Measurements from ENCODE around the gene STAB1. TPM values are rescaled to one million over a fixed set of nuclear protein-coding genes. Genes with fewer than 3 reads are reported as not detected.

The STAB1 gene
- total RNA-seq, 2 experiments from 2014 or later = 0.08 to 0.10 TPM

DNA sequence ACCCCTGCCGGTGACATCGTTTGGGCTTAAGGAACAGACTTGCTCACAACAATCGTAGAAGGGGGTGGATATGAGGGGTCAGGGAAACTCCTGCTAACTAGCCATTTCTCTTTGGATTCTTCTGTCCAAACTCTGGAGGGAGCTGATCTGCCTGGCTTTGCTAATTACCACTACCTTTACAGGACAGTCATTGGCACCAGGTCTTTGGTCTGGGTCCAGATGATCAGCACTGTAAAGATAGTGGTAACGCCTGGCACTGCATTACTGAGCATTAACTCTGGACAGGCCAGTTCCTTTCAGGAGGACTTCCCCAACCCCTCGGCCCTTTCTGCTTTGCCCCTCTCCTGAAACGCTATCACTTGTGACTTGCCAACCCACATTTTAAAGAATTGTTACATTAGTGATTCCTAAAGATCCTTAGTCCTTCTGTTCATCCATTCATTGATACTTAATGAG, 42.1 kb downstream of the STAB1 start:
- peak overlapping the region; percentile 99 for H3K27ac Mint-ChIP-seq
- peaks cover 40% of the 10 kb centered on the region for H3K4me1 Mint-ChIP-seq
- no peak for DNase-seq
- H3K4me3 Mint-ChIP-seq = peak overlapping the region; percentile 99
- peaks cover 3% of the 10 kb centered on the region for H3K27me3 Mint-ChIP-seq
- H3K9me3 Mint-ChIP-seq = no peaks in the 10 kb centered on the region
- H3K36me3 Mint-ChIP-seq = peaks cover 33% of the 10 kb centered on the region

DNA sequence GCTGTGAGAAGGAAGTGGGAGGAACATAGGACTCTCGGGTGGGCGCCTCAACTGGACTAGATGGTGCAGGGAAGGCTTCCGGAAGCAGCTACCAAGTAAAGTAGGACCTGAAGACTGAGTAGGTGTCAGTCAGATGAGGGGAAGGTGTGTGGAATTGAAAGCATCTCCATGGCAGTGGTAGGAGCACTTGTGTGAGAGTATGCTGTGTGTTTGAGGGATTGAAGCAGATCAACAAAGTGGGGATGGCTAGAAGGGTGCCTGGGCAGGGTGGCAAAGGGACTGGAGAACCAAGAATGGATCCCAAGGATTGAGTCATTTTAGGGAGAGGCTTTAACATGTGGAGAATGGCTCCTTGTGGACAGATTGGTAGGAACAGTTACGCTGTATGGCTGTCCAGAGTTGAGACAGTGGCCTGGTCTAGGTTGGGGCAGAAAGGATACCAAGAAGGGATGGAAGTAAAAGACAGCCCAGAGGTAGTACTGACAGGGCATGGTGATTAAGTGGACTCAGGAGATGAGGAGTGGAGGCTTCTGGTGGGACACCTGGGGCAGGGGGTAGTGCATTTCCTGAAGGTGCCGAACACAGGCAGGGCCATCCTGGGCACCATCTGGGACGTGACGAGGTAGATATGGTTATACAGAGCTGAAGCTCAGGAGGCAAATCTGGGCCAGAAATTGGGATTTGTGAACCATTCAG, 42.7 kb downstream of the STAB1 start:
- peaks cover 3% of the 10 kb centered on the region for H3K27me3 Mint-ChIP-seq
- H3K36me3 Mint-ChIP-seq = peaks cover 33% of the 10 kb centered on the region
- H3K27ac Mint-ChIP-seq = peak overlapping the region; percentile 39
- no peaks in the 10 kb centered on the region for H3K9me3 Mint-ChIP-seq
- peak overlapping the region; percentile 99 for H3K4me3 Mint-ChIP-seq
- H3K4me1 Mint-ChIP-seq = peaks cover 36% of the 10 kb centered on the region
- DNase-seq = no peak

- H3K27me3 Mint-ChIP-seq = peaks cover 3% of the 10 kb centered on the region
- peaks cover 36% of the 10 kb centered on the region for H3K4me1 Mint-ChIP-seq
- DNase-seq = no peak
- peak overlapping the region; percentile 58 for H3K4me3 Mint-ChIP-seq
- no peaks in the 10 kb centered on the region for H3K9me3 Mint-ChIP-seq
- peak overlapping the region; percentile 49 for H3K27ac Mint-ChIP-seq
- H3K36me3 Mint-ChIP-seq = peaks cover 33% of the 10 kb centered on the region
These were observed 44.0 kb downstream of the STAB1 start for GRCh38 chr3:52539010-52539653.

DNA sequence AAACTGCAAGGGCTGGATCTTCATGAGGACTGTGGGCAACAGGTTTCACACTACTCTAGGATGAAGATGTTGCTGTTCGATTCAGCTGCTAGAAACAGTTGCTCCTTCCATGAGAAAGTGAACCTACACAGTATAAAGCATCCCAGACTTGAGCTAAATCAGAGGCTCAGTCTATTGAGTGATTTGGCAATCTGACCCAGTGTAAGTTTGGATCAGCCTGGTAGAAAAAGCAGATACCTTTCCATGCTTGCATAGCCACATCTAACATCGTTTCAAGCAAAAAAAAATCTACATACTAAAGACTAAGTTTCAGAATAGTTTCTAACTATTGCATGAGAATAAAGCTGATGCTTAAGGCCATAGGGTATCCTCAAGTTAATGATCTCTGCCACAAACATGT, 45.9 kb downstream of the STAB1 start:
- peak overlapping the region; percentile 38 for H3K27ac Mint-ChIP-seq
- H3K36me3 Mint-ChIP-seq = peaks cover 37% of the 10 kb centered on the region
- H3K4me3 Mint-ChIP-seq = no peak overlapping the region
- no peak for DNase-seq
- peaks cover 3% of the 10 kb centered on the region for H3K27me3 Mint-ChIP-seq
- H3K9me3 Mint-ChIP-seq = no peaks in the 10 kb centered on the region
- H3K4me1 Mint-ChIP-seq = peaks cover 30% of the 10 kb centered on the region

DNA sequence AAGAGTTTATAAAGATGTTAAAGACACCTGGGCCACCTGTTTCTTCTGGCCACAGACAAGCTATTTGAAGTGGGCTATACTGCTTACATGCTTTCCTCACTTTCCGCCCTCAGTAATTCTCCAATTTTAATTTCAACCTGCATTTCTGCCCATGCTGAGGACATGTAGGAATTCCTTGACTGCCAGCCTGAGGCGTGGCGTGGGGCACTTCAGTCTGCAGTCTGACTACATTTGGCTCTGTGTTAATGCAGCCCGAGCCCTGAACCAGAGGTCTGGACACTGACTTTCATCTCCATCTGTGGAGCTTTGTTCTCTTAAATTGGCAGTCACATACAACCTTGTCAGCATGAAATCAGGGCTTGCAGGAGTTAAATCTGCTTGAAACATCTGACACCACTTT, 49.8 kb downstream of the STAB1 start:
- H3K4me1 Mint-ChIP-seq = peaks cover 7% of the 10 kb centered on the region
- no peaks in the 10 kb centered on the region for H3K9me3 Mint-ChIP-seq
- DNase-seq = no peak
- H3K36me3 Mint-ChIP-seq = peaks cover 17% of the 10 kb centered on the region
- H3K27ac Mint-ChIP-seq = no peak overlapping the region
- no peak overlapping the region for H3K4me3 Mint-ChIP-seq
- H3K27me3 Mint-ChIP-seq = no peaks in the 10 kb centered on the region

DNA sequence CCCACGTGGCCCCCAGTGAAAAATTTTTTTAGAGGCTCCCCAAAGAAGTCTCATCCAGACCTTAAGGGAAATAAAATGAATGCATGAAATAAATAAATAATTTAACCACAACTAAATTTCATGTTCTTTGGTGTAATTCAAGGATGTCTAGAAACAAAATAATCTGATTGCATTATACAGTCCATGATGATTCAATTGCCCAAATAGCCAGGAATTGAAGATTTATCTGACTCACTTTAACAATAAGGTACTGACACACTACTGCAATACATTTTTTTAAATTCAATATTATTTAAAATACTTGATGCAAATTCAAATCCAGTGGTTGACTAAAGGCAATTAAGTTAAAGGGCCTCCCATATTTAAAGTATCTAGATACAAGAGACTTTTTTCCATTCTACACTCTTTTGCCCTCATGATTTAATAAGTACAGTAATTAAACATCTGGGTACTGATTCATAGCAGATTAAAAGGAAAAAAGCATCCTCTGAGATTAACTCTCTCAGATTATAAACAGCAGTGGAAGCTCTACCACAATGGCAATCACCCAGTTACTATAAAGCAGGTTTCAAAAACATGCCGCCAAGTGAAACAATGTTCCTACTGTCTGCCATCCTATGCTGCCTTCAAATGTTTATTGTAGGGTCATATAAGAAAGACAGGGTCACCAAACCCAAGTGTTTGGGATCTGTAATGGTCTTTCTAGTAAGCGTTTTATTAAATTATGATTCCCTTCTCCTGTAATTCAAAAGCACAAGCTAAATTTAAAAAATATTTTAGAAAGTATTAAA, 51.2 kb downstream of the STAB1 start:
- no peaks in the 10 kb centered on the region for H3K27me3 Mint-ChIP-seq
- peaks cover 10% of the 10 kb centered on the region for H3K36me3 Mint-ChIP-seq
- no peaks in the 10 kb centered on the region for H3K9me3 Mint-ChIP-seq
- no peak overlapping the region for H3K27ac Mint-ChIP-seq
- peaks cover 2% of the 10 kb centered on the region for H3K4me1 Mint-ChIP-seq
- H3K4me3 Mint-ChIP-seq = no peak overlapping the region
- no peak for DNase-seq

DNA sequence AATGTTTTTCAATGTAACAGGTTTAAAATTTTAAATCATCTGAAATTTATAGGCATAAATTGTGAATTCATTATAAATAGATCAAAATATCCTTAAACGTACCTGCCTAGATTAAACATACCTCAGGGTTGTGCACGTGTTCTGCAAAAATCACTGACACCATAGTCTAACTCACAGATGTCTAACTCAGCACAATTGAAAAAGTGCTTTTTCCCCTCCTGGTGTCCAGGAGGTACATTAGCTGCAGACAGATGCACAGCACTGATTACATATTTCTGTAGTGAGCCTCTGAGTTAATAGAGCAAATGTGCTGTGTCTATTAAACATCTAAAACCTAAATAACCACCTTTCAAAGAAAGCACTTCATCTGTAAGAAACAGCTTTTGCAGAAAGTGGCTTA, 52.0 kb downstream of the STAB1 start:
- Mint-ChIP-seq H3K27me3 (no peaks in the 10 kb centered on the region), H3K4me3 (no peak overlapping the region), H3K4me1 (peaks cover 2% of the 10 kb centered on the region), H3K27ac (no peak overlapping the region), H3K36me3 (peaks cover 8% of the 10 kb centered on the region), H3K9me3 (no peaks in the 10 kb centered on the region)
- DNase-seq = no peak

DNA sequence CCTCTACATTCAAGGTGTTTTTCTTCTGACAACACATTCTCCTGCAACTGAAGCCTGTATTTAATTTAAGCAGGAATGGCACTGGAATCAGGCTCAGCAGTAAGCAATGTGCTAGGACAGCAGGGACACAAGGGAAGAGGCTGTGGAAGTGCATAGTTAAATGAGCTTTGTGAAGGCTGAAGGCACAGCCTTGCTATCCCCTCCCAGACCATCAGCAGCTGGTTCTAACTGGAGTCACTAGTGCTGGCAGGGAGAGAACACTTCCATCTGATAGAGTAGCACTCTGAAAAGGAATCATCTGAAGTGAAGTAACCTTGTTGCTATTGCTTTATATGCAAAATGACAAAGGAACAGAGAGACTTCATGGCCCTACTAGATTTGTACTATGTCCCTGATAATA, 56.0 kb downstream of the STAB1 start:
- no peak for DNase-seq
- no peaks in the 10 kb centered on the region for H3K27me3 Mint-ChIP-seq
- H3K9me3 Mint-ChIP-seq = no peaks in the 10 kb centered on the region
- no peak overlapping the region for H3K4me3 Mint-ChIP-seq
- peaks cover 8% of the 10 kb centered on the region for H3K36me3 Mint-ChIP-seq
- no peak overlapping the region for H3K27ac Mint-ChIP-seq
- peaks cover 7% of the 10 kb centered on the region for H3K4me1 Mint-ChIP-seq

GRCh38 chr3:52552089-52552488, 57.0 kb downstream of the STAB1 start:
- Mint-ChIP-seq H3K27ac (no peak overlapping the region), H3K4me1 (peaks cover 12% of the 10 kb centered on the region), H3K27me3 (no peaks in the 10 kb centered on the region), H3K9me3 (no peaks in the 10 kb centered on the region), H3K4me3 (no peak overlapping the region), H3K36me3 (peaks cover 10% of the 10 kb centered on the region)
- DNase-seq = no peak

- Mint-ChIP-seq H3K9me3 (no peaks in the 10 kb centered on the region), H3K27ac (no peak overlapping the region), H3K4me1 (peaks cover 12% of the 10 kb centered on the region), H3K27me3 (no peaks in the 10 kb centered on the region), H3K36me3 (peaks cover 10% of the 10 kb centered on the region), H3K4me3 (no peak overlapping the region)
- DNase-seq = no peak
These were observed 59.1 kb downstream of the STAB1 start for GRCh38 chr3:52554026-52554755.

DNA sequence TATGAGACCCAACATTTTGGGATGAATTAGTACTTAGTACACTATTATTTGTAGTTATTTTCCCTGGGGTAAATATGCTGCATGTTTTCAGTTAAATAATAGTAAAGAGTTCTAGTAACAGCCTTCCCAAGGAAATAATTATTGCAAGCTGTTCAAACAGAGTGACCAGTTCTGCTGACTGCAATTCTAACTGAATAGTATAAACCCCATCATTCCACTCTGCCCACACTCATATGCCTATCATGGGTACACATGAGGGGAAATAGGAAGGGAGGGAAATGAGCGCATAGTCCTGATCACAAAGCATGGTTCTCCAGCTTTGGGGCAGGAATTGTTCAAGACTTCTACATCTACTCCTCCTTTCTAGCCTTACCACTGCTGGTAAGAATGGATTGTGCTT, 59.9 kb downstream of the STAB1 start:
- peaks cover 11% of the 10 kb centered on the region for H3K36me3 Mint-ChIP-seq

GRCh38 chr3:52557011-52557960, 62.1 kb downstream of the STAB1 start:
- H3K9me3 Mint-ChIP-seq = no peaks in the 10 kb centered on the region
- peaks cover 14% of the 10 kb centered on the region for H3K36me3 Mint-ChIP-seq
- no peak for DNase-seq
- H3K27ac Mint-ChIP-seq = no peak overlapping the region
- no peak overlapping the region for H3K4me3 Mint-ChIP-seq
- H3K4me1 Mint-ChIP-seq = peaks cover 12% of the 10 kb centered on the region
- no peaks in the 10 kb centered on the region for H3K27me3 Mint-ChIP-seq

More for the DNA sequence above, 59.9 kb downstream of the STAB1 start:
- no peak for DNase-seq
- Mint-ChIP-seq H3K27ac (no peak overlapping the region), H3K27me3 (no peaks in the 10 kb centered on the region), H3K4me3 (no peak overlapping the region), H3K4me1 (peaks cover 12% of the 10 kb centered on the region), H3K9me3 (no peaks in the 10 kb centered on the region)

DNA sequence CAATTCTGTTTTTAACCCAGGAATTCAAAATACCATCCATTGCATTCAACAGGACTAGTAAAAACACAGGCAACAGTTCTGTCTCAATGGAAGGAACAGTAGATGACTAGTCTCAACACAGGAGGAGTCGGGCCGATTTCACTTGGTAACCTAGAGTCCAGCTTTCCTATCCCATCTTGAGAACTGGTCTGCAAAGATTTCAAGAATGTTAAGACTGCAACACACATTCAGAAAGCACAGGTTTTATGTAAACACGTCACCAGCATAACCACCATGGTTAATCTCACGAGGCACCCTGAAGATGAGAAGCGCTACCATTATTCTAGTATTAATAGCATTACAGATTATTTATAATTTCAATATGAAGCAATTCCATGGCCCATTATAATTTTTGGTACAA, 63.3 kb downstream of the STAB1 start:
- Mint-ChIP-seq H3K4me1 (peaks cover 12% of the 10 kb centered on the region), H3K27ac (no peak overlapping the region), H3K4me3 (no peak overlapping the region), H3K27me3 (no peaks in the 10 kb centered on the region), H3K9me3 (no peaks in the 10 kb centered on the region), H3K36me3 (peaks cover 22% of the 10 kb centered on the region)
- no peak for DNase-seq

Data from activated naive CD8-positive, alpha-beta T cell treated with anti-CD3 and anti-CD28 coated beads for 36 hours (primary cell).